Cerebellar nuclear complex (tissue), 1 donor: Measurements from ENCODE around the gene PHOSPHO2.
A peak's percentile ranks its signal among the peaks of the same experiment; 100 is the strongest.

Source experiments
- DNase-seq, 2 experiments: peaks; one replicate each; lab custom pipeline; 2025; lab: John Stamatoyannopoulos, UW

Gene PHOSPHO2, protein sequence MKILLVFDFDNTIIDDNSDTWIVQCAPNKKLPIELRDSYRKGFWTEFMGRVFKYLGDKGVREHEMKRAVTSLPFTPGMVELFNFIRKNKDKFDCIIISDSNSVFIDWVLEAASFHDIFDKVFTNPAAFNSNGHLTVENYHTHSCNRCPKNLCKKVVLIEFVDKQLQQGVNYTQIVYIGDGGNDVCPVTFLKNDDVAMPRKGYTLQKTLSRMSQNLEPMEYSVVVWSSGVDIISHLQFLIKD

DNA sequence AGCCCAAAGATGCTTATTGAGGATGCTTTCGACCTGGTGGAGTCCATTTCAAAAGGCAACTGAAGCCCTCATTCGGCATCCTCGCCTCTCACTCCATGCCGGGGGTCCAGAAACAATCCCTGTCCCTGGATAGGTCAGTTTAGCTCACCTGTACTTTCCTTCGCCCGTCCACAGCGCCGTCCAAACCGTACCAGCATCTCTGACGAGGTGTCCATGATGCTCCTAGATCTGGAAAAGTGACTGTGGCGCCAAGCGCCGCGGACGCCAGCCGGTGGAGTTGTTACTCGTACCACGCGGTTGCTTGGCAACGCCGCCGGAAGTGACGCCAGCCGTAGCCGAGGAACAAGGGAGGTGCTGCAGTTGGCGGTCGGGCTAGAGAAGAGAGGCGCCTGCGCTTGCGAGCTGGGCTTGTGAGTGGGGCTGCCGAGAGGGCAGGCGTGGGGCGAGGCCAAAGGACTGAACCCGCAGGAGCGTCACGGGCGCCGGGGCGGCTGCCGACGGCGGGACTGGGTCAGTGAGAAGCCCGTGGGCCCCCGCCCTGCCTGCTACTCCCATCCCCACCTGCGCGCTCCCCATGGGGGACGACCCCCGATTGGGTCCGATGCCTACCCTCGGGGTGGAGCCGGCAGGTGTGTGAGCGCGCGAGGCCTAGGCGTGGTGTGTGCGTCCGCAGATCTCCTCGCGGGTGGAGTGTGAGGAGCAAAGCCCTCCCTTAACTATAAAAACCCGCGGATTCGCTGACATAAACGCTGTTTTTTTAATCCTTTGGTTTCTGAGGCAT, at the start of gene PHOSPHO2, which contains the start of gene CFAP210:
TSS of gene PHOSPHO2 (plus strand) at position 357 of the 781 bp plus-strand sequence. CDS start 6,503 bp downstream, outside the sequence.
TSS of gene CFAP210 (minus strand) at position 293 of the 781 bp plus-strand sequence. CDS start at position 215, 78 bp downstream.
- peak; percentile 74 to 95 for DNase-seq

DNA sequence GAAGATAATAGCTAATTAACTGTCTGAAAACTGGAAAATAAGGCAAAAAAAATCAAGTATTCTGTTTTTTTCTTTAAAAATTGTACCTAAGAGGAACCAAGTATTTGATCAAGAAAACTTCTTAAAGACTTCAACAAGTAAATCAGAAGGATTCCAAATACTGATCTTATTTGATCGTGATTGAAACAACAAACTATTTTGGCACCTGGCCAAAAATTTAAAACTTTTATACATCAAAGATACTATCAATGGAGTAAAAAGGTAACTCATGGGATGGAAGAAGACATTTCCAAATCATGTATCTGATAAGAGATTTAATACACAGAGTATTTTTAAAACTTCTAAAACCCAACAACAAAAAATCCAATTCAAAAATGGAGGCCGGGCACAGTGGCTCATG, 46.8 kb upstream of the PHOSPHO2 start:
- DNase-seq = no peak

DNA sequence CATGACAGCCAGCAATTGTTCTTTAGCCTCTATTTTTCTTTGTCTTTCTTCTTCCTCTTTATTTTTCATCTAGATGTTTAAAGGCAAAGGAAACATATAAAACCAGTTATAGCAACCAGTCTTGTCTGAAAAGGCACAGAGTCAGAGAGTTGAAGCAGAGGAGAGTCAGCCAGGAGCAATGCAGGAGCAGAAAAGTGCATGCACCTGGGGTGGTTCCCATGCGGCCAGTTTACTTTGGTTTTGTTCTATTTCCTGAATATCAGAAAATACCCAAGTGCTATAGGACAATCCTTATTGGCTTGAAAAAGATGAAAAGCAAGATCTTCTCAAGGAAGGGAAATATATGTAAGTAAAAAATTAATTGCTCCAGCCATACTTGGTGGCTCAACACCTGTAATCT, 45.0 kb upstream of the PHOSPHO2 start:
- no peak for DNase-seq

DNA sequence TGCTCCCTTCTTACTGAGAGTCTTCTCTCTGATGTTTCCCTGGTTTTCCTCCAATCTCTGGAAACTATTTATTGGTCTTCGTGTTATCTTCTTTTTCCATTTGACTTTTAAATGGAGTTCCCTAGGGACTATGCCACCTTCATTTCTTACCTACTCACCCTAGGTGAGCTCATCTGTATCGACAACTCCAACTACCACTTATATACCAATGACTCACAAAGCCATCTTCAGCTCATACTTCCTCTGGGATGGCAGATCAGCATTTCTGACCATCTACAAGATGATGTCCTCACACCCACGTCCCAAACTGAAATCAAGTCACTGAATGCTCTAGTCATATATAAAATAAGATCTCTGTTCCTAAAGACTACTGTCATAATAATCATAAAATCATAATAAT, 40.6 kb upstream of the PHOSPHO2 start:
- no peak for DNase-seq

DNA sequence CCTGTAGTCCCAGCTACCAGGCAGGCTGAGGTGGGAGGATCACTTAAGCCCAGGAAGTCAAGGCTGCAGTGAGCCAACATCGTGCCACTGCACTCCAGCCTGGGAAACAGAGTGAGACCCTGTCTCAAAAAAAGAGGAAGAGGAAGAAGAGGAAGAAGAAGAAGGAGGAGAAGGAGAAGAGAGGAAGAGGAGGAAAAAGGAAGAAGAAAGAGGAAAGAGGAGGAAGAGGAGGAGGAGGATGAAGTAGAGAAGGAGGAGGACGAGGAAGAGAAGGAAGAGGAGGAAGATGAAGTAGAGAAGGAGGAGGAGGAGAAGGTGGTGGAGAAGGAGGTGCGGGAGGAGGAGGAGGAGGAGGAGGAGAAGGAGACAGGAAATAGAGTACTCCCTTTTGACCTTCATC, 38.1 kb upstream of the PHOSPHO2 start:
- no peak for DNase-seq

DNA sequence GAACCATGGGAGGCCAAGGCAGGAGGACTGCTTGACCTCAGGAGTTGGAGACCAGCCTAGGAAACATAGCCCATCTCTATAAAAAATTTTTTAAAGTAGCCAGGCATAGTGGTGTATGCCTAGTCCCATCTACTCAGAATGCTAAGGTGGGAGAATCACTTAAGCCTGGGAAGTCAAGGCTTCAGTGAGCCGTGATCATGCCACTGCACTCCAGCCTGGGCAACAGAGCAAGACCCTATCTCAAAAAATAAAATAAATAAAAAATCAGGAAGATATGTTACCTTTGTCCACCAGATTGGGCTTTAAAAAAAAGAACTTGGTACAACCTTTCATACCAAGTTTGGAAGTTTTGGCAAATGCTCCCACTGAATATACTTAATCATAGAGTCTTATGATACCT, 35.4 kb upstream of the PHOSPHO2 start:
- DNase-seq = no peak

DNA sequence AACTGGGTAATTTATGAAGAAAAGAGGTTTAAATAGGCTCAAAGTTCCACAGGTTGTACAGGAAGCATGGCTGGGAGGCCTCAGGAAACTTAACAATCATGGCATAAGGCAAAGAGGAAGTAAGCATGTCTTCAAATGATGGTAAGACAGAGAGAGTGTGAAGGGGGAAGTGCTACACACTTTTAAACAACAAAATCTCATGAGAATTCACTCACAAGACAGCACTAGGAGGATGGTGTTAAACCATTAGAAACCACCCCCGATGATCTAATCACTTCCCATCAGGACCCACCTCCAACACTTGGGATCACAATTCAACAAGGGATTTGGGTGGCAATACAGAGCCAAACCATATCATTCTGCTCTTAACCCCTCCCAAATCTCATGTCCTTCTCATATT, 34.9 kb upstream of the PHOSPHO2 start:
- DNase-seq = no peak

DNA sequence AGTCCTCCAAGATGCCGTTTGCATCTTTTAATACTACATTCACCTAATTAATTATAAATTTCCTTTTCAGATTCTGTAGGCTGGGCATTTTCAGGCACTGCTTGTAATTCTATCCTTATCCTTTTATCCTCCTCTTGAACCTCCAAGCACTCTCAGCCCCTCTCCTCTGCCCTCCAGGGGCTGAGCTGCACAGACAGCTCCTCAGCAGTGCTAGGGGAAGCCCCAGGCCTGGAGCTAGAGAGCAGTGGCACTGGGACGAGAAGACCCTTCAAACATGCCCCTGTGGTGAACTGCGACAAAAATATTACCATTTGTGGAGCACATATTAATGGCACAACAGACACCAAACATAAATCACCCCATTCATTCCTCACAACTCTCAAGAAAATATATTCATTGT, 33.0 kb upstream of the PHOSPHO2 start:
- no peak for DNase-seq

DNA sequence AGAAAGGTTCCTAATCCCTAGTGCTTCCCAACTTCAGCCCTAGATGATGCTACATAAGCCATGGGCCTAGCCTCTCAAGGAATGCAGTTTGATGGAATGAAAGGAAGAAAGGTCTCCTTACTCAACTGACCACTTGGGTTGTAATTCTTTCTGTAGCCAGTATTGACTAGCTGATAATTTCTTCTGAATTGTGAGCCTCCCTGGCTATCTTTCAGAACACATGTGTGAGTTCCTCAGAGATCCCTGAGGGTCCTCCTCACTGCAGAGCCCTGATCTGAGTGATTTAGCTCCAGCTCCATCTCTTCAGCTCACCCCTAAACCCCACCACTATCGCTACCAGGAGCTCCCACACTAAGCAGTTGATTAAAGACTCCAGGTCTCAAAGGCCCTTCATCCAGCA, 31.5 kb upstream of the PHOSPHO2 start:
- no peak for DNase-seq

DNA sequence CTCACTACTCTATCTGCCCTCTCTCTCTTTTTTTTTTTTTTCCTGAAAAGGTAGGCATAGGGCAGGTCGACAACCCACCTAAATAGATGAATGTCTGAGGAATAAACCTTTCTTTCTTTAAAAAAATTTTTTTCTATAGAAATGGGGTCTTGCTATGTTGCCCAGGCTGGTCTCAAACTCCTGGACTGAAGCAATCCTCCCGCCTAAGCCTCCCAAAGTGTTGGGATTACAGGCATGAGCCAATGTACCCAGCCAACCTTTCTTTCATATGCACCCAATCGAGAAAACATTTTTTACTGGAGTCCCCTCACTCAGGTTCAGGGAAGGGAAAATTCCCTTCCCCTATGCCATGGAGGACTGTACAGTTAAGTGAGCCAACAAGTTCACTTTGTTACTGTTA, 31.0 kb upstream of the PHOSPHO2 start:
- DNase-seq = no peak

DNA sequence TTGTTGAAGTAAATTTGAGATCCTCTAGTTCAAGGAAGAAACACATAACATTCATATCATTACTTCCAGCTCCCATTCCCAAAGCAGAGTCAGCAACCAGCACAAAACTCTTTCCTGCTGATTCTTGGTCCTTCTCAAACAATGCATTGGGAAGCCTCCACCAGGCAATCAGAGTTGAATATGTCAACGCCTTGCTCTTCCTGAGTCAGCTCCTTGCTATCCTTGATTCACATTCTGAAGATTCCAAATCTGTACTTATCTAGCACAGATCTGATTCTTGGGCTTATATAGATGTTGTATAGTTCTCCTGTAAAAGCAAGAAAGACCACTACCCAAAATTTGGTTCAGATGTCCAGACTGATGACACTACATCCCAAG, 29.7 kb upstream of the PHOSPHO2 start:
- no peak for DNase-seq

DNA sequence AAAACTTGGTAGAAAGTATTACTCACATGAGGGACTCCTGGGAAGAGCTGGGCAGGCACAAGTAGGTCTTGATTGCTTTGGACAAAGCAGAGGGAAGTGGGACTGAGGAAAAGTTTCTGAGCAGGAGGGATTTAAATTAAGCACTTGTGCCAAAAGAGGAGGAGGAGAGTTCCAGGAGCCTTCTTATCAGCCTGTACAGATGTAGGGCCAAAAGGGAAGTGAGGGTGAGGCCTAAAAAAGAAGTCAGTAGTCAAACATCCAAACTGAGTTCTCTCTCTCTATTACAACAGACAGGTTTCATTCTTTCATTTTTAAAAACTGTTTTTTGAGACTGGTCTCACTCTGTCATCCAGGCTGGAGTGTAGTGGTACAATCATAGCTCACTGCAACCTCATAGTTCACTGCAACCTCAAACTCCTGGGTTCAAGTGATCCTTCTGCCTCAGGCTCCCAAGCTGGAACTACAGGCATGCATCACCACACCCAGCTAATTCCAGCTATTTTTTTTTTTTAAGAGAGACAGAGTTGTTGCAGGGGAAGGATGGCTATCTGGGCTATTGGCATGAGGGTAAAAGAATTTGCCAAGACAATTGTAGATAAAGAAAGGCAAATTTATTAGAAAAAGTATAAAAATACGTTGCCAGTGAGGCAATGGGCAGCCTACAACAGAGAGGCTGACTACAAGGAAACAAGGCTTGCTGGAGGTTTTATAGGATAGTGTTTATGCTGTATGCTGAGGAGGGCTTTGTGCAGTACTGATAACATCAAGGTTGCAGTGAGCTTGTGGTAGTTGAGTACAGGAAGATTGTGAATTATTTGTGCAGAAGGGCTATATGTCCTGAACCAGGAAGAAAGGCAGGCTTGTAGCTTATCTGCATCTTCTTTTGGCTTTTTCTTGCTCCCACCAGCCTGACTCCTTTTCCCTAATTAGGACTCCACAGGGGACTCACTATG, 29.0 kb upstream of the PHOSPHO2 start:
- no peak for DNase-seq

DNA sequence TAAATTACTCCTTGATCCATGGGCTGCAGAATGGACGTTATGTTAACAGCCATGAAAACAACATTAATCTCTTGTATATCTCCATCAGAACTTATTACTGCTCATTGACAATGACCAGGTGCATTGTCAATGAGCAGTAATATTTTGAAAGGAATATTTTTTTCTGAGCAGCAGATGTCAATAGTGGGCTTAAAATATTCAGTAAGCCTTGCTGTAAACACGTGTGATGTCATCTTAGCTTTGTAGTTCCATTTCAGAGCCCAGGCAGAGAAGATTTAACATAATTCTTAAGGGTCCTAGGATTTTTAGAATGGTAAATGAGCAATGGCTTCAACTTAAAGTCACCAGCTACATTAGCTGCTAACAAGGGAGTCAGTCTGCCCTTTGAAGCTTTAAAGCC, 26.7 kb upstream of the PHOSPHO2 start:
- no peak for DNase-seq

DNA sequence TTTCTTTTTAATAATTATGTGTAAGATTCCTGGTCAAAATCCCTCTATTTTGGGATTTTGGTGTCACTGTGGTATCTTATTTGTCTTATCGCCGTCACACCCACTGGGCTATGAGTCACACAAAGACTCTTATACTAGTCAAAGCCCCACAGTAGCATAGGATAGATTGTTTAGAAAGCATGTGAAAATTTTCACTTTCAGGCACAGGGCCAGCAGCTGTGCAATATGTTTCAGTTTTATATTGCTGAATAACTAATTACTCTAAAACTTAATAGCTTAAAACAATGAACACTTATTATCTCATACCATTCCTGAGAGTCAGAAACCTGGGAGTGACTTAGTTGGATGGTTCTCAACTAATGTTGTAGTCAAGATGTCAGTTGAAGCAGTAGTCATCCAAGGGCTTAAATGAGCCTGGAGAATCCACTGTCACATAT, 24.0 kb upstream of the PHOSPHO2 start:
- no peak for DNase-seq

DNA sequence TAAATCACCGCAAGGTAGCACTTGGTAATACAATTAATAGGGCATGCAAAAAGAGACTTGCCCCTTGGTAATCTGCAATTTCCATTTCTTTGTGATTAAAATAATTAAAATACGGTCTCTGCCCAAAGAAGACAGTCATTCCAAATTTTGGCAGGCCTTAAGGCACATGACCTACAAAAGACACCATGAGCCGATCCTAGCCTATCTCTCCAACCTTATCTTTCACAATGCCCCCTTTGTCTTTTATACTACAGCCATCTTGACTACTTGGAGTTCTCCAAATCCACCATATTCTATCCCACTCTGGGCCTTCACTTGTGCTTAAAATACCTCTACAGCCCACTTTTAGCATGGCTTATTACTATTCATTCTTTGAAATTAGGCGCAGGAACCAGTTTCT, 23.3 kb upstream of the PHOSPHO2 start:
- no peak for DNase-seq

DNA sequence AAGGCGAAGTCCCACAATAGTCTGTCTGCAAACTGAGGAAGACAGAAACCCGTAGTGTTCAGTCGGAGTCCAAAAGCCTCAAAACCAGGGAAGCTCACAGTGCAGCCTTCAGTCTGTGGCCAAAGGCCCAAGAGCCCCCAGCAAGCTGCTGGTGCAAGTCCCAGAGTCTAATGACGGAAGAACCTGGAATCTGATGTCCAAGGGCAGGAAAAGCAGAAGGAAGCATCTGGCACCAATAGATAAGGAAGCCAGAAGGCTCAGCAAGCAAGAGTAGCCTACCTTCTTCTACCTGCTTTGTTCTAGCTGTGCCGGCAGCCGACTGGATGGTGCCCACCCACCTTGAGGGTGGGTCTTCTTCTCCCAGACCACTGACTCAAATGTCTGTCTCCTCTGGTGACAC, 21.9 kb upstream of the PHOSPHO2 start:
- DNase-seq = no peak

DNA sequence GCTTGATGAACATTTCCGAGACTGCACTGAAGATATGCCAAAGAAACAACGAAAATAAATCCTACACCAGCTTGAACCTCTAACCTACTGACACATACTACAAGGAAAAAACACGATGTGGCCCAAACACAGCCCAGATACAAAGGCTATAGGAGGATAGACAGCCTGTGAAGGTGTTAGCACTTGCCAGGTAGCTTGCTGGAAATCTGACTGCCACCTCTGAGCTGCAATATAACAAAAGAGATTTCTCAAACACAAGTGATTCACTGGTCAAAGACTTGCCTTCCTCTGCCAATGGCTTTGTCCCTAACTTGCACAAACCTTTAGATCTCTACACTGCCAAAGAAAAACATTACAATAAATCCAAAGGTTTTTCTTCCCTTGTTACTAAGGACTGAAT, 21.2 kb upstream of the PHOSPHO2 start:
- DNase-seq = no peak

DNA sequence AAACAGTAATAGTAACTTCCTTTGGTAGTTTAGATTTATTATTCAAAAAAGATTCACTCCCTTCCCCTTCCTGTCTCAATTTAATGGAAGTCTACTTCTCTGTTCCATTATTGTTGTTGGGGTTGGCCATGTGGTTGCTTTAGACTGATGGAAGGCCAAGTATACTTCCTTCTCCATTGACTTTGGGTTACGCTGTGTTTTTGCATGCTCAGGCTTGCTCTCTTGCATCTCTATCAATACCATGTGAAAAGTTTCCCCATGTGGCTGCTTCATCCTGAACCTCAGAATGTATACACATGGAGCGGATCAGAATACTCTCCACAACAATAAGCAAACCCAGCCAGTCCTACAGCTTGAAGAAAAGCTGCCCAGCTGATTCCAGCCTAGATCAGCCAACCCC, 20.3 kb upstream of the PHOSPHO2 start:
- no peak for DNase-seq

DNA sequence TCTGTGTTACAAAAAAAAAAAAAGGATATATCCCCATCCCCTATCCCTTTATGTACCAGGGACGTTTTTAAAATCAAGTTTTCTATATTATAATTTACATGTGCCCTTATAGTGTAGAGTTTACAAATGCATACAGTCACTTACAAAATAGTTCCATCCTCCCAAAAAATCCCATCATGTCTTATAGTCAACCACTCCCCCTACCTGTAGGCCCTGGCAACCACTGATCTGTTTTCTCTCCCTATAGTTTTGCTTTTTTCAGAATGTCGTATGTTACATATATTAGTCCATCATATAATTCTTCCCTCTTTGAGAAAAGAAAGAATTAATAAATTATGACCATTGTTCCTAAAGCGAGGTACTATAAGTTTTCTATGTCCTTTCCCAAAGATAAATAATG, 17.9 kb upstream of the PHOSPHO2 start:
- no peak for DNase-seq

DNA sequence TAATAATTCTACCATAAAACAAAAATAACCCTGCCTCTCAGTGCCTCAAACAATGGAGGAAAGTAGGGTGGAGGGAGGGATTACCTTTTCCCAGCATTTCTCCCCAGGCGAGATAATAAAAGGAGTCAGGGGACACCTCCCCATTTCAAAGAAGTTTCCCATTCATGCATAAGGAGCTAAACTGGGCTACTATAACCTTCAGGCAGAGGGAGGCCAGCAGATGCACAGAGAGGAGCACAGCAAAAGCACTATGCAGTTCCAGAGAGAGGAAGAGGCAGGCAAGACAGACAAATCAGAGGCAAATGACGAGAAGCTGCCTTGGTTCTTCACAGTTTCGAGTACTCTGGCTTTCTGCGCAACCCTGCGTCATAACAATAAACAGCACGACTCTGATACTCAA, 17.4 kb upstream of the PHOSPHO2 start:
- no peak for DNase-seq

DNA sequence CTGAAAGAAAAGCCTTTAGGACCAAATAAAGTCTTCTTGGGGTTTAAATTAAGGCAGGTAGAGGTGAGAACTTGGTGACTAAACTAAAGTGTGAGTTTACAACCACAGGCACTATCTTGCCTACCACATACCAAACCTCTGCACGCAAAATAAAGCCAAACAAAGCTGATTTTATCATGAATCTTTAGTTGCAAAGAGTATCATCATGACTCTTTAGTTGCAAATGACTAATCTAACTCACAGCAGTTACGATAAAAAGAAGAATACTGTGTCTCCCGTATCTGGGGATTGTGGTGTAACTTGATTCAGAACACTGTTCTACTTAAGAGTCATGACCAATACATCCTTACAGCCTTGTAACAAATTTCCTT, 11.2 kb upstream of the PHOSPHO2 start:
- DNase-seq = no peak

DNA sequence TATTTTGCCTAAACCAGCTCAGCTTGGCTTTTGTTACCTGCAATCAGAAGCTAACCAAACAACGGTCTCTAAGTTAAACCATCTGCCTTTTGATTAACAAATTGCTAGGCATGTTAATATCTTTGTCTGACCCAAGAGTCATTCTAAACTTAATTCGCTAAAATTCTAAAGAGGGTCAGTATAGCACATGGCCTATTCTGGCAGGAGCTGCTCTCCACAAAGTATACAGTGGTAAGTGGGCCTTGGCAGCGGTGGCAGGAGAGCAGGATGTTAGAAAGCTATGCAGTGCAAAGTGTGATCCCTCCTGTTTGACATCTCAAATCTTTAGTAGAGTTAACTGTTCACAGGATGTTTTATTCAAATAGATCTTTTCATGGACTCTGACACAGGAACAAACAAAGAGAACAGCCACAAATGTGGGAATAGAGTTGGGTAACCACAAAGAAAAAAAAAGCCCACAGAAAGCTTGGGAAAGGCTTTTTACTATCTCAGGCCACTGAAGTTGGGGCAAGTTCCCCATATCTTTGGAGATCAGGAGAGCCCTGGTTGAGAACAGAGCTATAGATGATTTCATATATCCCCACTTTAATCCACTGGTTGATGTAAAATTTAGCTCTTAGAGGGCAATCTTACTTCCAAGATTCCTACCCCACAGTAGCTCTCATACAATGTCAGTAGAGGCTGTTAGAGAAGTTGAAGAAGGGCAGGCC, 10.7 kb upstream of the PHOSPHO2 start:
- DNase-seq = no peak
